Uterus (tissue), 2 donors: Measurements from ENCODE around the gene NAP1L4.

Experiments
- POLR2A ChIP-seq, 2 donors: fragments of 450-650 bp; IDR thresholded peaks; one replicate each; pipeline ENCODE4 v1.6.1; 2016; ENCODE audit warnings: antibody characterized with exemption in 2 of 2, mild to moderate bottlenecking in 1 of 2, moderate library complexity in 1 of 2
- TF ChIP-seq, protein P1 (sequence below), 4 experiments: fragments of 200-600 bp in 2 of 4; fragments of 450-650 bp in 2 of 4; sonication (generic) in 2 of 4; IDR thresholded peaks; one replicate each; pipeline ENCODE4 v1.5.1; 2016 to 2019; ENCODE audit warnings: antibody characterized with exemption in 4 of 4, mild to moderate bottlenecking in 2 of 4, moderate library complexity in 1 of 4

DNA sequence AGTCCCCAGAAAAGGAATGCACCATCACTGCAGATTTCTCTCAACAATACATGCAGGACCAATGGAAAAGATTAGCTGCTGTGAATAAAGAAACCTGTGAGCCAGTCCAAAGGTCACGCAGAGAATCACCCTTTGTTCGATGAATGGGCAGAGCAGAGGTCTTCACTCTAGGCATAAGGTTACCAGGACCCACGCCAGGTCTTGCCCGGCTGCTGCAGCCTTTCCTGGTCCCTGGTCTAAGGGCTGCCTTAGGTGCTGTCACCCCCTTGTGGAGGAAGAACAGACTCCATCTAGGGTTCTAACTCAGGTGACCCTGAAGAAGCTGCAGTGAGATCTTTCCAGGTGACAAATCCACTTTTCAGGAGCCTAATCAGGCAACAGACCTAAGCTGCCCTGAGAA, 29.0 kb upstream of the NAP1L4 start:
- TF ChIP-seq, protein P1, sequence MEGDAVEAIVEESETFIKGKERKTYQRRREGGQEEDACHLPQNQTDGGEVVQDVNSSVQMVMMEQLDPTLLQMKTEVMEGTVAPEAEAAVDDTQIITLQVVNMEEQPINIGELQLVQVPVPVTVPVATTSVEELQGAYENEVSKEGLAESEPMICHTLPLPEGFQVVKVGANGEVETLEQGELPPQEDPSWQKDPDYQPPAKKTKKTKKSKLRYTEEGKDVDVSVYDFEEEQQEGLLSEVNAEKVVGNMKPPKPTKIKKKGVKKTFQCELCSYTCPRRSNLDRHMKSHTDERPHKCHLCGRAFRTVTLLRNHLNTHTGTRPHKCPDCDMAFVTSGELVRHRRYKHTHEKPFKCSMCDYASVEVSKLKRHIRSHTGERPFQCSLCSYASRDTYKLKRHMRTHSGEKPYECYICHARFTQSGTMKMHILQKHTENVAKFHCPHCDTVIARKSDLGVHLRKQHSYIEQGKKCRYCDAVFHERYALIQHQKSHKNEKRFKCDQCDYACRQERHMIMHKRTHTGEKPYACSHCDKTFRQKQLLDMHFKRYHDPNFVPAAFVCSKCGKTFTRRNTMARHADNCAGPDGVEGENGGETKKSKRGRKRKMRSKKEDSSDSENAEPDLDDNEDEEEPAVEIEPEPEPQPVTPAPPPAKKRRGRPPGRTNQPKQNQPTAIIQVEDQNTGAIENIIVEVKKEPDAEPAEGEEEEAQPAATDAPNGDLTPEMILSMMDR (IDR thresholded peaks at IDR 0.05): peak in 2 of 4 experiments; percentile 8 to 33
- no peak for TF ChIP-seq POLR2A (IDR thresholded peaks at IDR 0.05)
